Right lobe of liver (tissue), 5 donors: Measurements from ENCODE around the gene PCA3. TPM values are rescaled to one million over a fixed set of nuclear protein-coding genes. Genes with fewer than 3 reads are reported as not detected.

ENCODE experiments used
- small RNA-seq, 2 experiments: library from RNA; depleted of rRNA; stranded (forward); fragments of <200 nt; gene quantifications; one replicate each; pipeline ENCODE3, GENCODE V24; 2016
- total RNA-seq, 6 experiments: library from RNA; depleted of rRNA in 2 of 6; stranded (reverse); fragments of >200 nt in 2 of 6; fragmentation: NEBNext Ultra II Directional in 3 of 6; extraction: Animal tissue kit (Norgen Biotek cat#: 25700) in 3 of 6; gene quantifications; one replicate each; pipeline versions ENCODE4 v1.1.0 to v1.2.4, GENCODE V29; 2016 to 2023
- donor health status: DM: no; HTN: no; CAD: no.
- donor health status: DM: no; HTN: no; CAD: no.
- donor health status: DM: no; HTN: yes; CAD: no.
- donor health status: DM: no; HTN: yes; CAD: no.

The PCA3 gene
- total RNA-seq, 6 experiments from 2014 or later: 0.09 to 0.59 (median 0.46) TPM; not detected in 1

Small RNA genes lying within 50 kb of the gene (small RNA-seq; reads per million reads assigned to genes)
- gene AL359314.1: 0 reads per million in 2 experiments

Other genes starting within 250 kb of the PCA3 start
- 1 to 10 TPM; 1.4 to 3.3 (median 2.1) TPM for gene PRUNE2, start 141.7 kb downstream of the PCA3 start, total RNA-seq